Esophagus squamous epithelium (tissue), 4 donors: ENCODE data around the gene ARFGEF3.

Source experiments
- POLR2A ChIP-seq, 4 donors: fragments of 450-650 bp; IDR thresholded peaks; one replicate each; pipeline ENCODE4 v1.6.1; 2017; ENCODE audit warnings: antibody characterized with exemption in 4 of 4, mild to moderate bottlenecking in 4 of 4, moderate library complexity in 3 of 4
- TF ChIP-seq, protein P1 (sequence below), 6 experiments: fragments of 450-650 bp in 4 of 6; fragments of 200-600 bp in 2 of 6; sonication (generic) in 2 of 6; IDR thresholded peaks; one replicate each; pipeline ENCODE4 v1.5.1; 2016 to 2019; ENCODE audit warnings: antibody characterized with exemption in 6 of 6, mild to moderate bottlenecking in 4 of 6, moderate library complexity in 4 of 6

- TF ChIP-seq, protein P1, sequence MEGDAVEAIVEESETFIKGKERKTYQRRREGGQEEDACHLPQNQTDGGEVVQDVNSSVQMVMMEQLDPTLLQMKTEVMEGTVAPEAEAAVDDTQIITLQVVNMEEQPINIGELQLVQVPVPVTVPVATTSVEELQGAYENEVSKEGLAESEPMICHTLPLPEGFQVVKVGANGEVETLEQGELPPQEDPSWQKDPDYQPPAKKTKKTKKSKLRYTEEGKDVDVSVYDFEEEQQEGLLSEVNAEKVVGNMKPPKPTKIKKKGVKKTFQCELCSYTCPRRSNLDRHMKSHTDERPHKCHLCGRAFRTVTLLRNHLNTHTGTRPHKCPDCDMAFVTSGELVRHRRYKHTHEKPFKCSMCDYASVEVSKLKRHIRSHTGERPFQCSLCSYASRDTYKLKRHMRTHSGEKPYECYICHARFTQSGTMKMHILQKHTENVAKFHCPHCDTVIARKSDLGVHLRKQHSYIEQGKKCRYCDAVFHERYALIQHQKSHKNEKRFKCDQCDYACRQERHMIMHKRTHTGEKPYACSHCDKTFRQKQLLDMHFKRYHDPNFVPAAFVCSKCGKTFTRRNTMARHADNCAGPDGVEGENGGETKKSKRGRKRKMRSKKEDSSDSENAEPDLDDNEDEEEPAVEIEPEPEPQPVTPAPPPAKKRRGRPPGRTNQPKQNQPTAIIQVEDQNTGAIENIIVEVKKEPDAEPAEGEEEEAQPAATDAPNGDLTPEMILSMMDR (IDR thresholded peaks at IDR 0.05), result no peak
- TF ChIP-seq POLR2A (IDR thresholded peaks at IDR 0.05), result no peak
Measured at GRCh38 chr6:138204303-138204702, 42.6 kb downstream of the ARFGEF3 start.
